ENCODE measurements around the gene LEMD2.

Gene LEMD2

GRCh38 chr6:33809594-33809993 is 20.7 kb upstream of the LEMD2 start:
- H3K4me3 ChIP-seq (ENCODE audit: low read length) = no peak overlapping the region
- TF ChIP-seq ZNF274 (IDR thresholded peaks at IDR 0.05; ENCODE audit: low read depth, low read length) = no peak

DNA sequence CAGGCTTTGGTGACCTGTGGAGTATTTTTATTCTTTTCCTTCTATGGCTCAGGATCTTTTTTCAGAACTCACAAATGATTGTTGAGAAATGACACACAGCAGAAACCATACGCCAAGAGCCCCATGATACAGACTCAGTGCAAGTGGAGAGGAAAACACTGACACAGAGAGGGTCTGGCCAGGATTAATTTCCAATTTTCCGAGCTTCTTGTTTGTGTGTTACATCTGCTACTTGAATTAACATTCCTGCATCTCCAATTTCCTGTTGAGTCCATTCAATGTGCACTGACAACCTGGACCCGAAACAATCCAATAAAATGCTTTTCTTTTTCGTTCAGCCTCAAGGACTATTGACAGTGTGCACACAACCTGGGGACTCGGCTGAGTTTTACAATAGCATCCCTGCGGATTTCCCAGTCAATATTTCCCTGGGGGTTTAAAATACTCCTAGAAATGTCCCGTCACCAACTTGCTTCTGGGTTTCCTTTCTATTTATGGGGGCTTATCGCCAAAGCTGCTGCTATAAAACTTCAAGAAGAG is 19.8 kb upstream of the LEMD2 start:
- no peak for TF ChIP-seq ZNF274 (IDR thresholded peaks at IDR 0.05; ENCODE audit: low read depth, low read length)
- H3K4me3 ChIP-seq (ENCODE audit: low read length) = no peak overlapping the region

- no peak overlapping the region for H3K4me3 ChIP-seq (ENCODE audit: low read length)
- TF ChIP-seq ZNF274 (IDR thresholded peaks at IDR 0.05; ENCODE audit: low read depth, low read length) = no peak
Measured at GRCh38 chr6:33807606-33808005, 18.7 kb upstream of the LEMD2 start.

DNA sequence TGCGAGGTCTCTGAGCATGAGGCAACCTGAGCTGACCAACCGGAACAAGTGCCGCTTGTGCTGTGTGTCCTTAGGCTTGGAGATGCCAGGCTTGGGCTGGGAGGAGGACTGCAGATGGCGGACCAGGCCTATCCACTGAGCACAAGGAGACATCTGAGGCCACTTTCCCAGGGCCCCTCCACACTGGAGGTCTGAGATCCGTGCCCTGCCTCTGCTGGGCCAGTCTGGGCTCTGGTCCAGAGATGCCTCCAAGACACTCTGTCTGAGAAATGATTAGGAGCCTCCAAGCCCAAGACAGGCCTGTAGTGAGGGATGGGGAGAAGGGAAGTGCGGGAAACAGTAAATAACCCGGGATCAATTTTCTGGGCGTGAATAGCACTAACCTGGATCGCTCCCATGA is 17.9 kb upstream of the LEMD2 start:
- TF ChIP-seq ZNF274 (IDR thresholded peaks at IDR 0.05; ENCODE audit: low read depth, low read length) = no peak
- no peak overlapping the region for H3K4me3 ChIP-seq (ENCODE audit: low read length)

DNA sequence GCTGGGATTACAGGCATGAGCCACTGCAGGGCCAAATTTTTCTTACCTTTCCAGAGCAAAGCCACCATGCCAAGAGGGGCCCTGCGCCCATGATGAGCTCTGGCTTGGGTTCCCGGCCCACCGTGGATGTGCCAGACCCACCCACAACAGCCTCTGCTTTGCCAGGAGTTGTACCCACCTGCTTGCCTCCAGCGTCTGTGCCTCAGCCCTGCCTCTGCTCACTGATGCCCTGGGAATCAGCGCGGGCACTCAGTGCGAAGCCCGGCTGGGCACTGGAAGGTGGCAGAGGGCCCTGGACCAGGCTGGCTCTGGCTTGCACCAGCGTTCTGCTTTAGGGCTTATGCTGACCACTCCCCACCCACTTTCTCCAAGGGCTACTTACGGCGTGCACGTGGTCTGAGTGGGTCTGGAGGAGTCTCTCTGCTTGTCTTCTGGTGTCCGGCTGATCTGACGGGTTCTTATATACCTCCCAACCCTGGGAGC is 14.7 kb upstream of the LEMD2 start, which contains the start of gene MLN:
Gene MLN (minus strand): TSS at position 433 of the 483 bp plus-strand sequence. CDS start 2,840 bp downstream, outside the sequence.
- H3K4me3 ChIP-seq (ENCODE audit: low read length) = no peak within 1 kb of the TSS
- TF ChIP-seq ZNF274 (IDR thresholded peaks at IDR 0.05; ENCODE audit: low read depth, low read length) = no peak

GRCh38 chr6:33802186-33802958 is 13.4 kb upstream of the LEMD2 start:
- no peak overlapping the region for H3K4me3 ChIP-seq (ENCODE audit: low read length)
- no peak for TF ChIP-seq ZNF274 (IDR thresholded peaks at IDR 0.05; ENCODE audit: low read depth, low read length)

DNA sequence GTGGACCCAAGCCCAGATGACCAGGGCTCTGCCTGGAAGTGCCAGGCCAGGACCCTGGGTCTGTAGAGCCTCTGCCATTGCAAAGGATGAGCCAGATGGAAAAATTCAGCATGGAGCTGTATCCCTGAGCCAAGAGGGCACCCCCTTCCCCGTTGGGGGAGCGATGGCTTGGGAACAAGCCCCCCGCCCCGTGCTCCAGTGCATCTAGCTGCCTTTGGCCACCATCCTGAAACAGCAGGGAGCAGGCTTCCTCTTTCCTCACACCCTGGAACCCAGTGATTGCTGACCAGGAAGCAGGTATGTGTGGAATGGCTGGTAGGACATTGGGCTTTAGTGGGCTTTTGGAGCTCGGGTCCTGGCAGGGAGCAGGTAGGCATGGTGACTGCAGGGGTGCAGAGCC is 12.7 kb upstream of the LEMD2 start:
- TF ChIP-seq ZNF274 (IDR thresholded peaks at IDR 0.05; ENCODE audit: low read depth, low read length) = no peak

GRCh38 chr6:33800248-33800969 is 11.5 kb upstream of the LEMD2 start:
- no peak overlapping the region for H3K4me3 ChIP-seq (ENCODE audit: low read length)
- TF ChIP-seq ZNF274 (IDR thresholded peaks at IDR 0.05; ENCODE audit: low read depth, low read length) = no peak

More for the DNA sequence above, 12.7 kb upstream of the LEMD2 start:
- H3K4me3 ChIP-seq (ENCODE audit: low read length) = no peak overlapping the region

GRCh38 chr6:33799454-33800113 is 10.7 kb upstream of the LEMD2 start:
- no peak for TF ChIP-seq ZNF274 (IDR thresholded peaks at IDR 0.05; ENCODE audit: low read depth, low read length)
- no peak overlapping the region for H3K4me3 ChIP-seq (ENCODE audit: low read length)

- no peak for TF ChIP-seq ZNF274 (IDR thresholded peaks at IDR 0.05; ENCODE audit: low read depth, low read length)
- H3K4me3 ChIP-seq (ENCODE audit: low read length) = no peak overlapping the region
Measured at GRCh38 chr6:33798343-33798848, 9.5 kb upstream of the LEMD2 start.

DNA sequence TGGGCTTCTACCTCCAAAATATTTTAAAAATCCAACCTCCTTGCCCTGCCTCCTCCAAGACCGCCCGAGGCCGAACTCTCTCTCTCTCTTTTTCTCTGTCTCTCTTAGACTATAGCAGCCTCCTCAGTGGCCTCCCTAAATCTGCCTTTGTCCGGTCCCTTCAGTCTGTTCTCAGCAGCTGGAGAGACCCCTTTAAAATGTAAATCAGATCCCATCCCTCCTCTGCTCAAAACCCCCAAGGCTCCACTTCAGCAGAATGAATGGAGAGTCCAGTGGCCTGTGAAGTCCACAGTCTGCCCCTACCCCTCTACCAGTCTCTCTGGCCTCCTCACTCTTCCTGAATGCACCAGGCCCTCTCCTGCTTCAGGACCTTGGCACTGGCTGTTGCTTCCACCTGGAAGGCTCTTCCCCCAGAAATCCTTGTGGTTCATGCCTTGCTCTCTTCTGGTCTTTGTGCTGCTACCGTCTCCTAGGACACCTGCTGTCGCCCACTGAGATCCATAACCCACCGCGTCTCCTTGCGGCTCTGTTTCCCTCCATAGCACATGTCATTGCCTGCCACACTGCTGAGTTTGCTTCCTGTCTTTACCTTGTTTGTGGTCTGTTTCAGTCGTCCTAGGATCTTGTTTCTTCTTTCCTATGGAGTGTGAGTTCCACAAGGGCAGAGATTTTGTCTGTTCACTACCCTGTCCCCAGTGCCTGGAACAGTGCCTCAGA is 8.9 kb upstream of the LEMD2 start:
- TF ChIP-seq ZNF274 (IDR thresholded peaks at IDR 0.05; ENCODE audit: low read depth, low read length) = no peak
- H3K4me3 ChIP-seq (ENCODE audit: low read length) = no peak overlapping the region

DNA sequence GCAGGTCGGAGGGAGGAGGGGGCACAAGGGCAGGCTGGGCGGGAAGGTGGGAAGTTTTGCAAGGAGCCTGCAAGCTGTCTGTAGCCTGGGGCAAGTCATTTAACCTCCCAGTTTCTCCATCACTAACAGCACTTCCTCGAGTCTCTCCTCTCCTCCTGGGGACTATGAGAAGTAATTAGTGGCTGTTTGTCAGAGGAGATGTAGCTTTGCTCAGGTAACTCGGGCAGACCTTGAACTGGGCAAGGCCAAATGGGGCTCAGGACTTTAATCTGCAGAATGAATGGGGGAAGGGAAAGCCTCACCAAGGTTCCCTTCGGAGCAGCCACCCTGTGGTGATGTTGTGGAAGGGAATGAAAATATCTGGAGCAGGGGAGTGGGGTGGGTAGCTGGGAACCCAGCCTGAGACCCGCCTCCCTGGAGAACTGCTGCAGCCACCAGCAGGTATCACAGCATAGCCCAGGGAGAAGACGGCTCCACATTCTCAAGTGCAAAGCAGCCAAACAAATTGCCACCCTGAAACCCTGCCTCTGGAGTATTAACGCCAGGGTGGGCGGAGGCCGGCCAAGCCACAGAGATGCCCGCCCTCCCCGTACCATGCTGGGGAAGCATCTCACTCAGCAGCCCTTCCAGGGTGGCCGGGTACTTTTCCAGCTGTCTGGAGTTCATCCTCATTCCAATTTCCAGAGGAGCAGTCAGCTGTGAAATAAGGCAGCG is 6.1 kb upstream of the LEMD2 start:
- no peak overlapping the region for H3K4me3 ChIP-seq (ENCODE audit: low read length)
- no peak for TF ChIP-seq ZNF274 (IDR thresholded peaks at IDR 0.05; ENCODE audit: low read depth, low read length)

GRCh38 chr6:33792981-33793380 is 4.1 kb upstream of the LEMD2 start:
- TF ChIP-seq ZNF274 (IDR thresholded peaks at IDR 0.05; ENCODE audit: low read depth, low read length) = no peak
- no peak overlapping the region for H3K4me3 ChIP-seq (ENCODE audit: low read length)
